ENCODE results near the gene LRRC1.

GRCh38 chr6:53824714-53825113 is 29.9 kb downstream of the LRRC1 start:
- TF ChIP-seq REST (IDR thresholded peaks at IDR 0.05; ENCODE audit: insufficient read depth in 1 of 2, low read depth in 2 of 2, low read length in 2 of 2) (no peak), TAF1 (IDR thresholded peaks at IDR 0.05; ENCODE audit: borderline replicate concordance, insufficient read depth, low read length) (no peak), POLR2AphosphoS5 (IDR thresholded peaks at IDR 0.05; ENCODE audit: low read depth, low read length) (no peak), SIN3A (IDR thresholded peaks at IDR 0.05; ENCODE audit: borderline replicate concordance, insufficient read depth, low read length) (no peak)
